CD4-positive, alpha-beta T cell (primary cell): ENCODE measurements around the gene SEPHS1. TPM values are rescaled to one million over a fixed set of nuclear protein-coding genes. Genes with fewer than 3 reads are reported as not detected.

Source experiments
- ATAC-seq: fragments of 200-7000 bp; cut with Tn5 transposase; one replicate; pipeline ENCODE4 v1.10.0; 2022; ENCODE audit warnings: mild to moderate bottlenecking; ENCODE audit not compliant: poor library complexity
- CTCF ChIA-PET: fragments of 350-600 bp; sonication (Branson Sonifier 250); formaldehyde crosslinking; loops from one replicate; lab custom pipeline; 2021; ENCODE audit warnings: antibody characterized with exemption, inconsistent platforms; lab: Charles Lee
- POLR2A ChIA-PET: fragments of 350-600 bp; sonication (Branson Sonifier 250); formaldehyde crosslinking; loops from one replicate; lab custom pipeline; 2021; ENCODE audit warnings: antibody characterized with exemption, inconsistent platforms; lab: Charles Lee
- DNase-seq, 14 experiments: peaks; one replicate each; pipeline ENCODE4 v3.0.0-alpha.2; 2013 to 2020; ENCODE audit warnings: mixed read lengths in 2 of 14
- H3K27ac ChIP-seq, 2 donors: one replicate each; pipeline versions ENCODE4 v1.5.1 to v1.7.0; 2013; ENCODE audit warnings: low read length in 2 of 2, low read depth in 1 of 2, mild to moderate bottlenecking in 1 of 2
- H3K27me3 ChIP-seq, 2 experiments: 1 replicate in 1 of 2; 2 replicates in 1 of 2; pipeline versions ENCODE4 v1.6.1 to v1.7.0; 2013; ENCODE audit warnings: low read length in 2 of 2, control low read depth in 1 of 2, mild to moderate bottlenecking in 1 of 2, moderate library complexity in 1 of 2; ENCODE audit not compliant: insufficient read depth in 2 of 2, control insufficient read depth in 1 of 2
- H3K36me3 ChIP-seq: one replicate; pipeline ENCODE4 v1.6.1; 2013; ENCODE audit warnings: low read length, control low read depth; ENCODE audit not compliant: insufficient read depth
- H3K4me1 ChIP-seq: one replicate; pipeline ENCODE4 v1.6.1; 2013; ENCODE audit warnings: low read length, control low read depth; ENCODE audit not compliant: insufficient read depth
- H3K4me3 ChIP-seq: one replicate; pipeline ENCODE4 v1.5.1; 2013; ENCODE audit warnings: mild to moderate bottlenecking, low read length, moderate library complexity
- H3K9me3 ChIP-seq, 2 experiments: 1 replicate in 1 of 2; 2 replicates in 1 of 2; pipeline versions ENCODE4 v1.6.1 to v1.7.0; 2013; ENCODE audit warnings: low read length in 2 of 2, mild to moderate bottlenecking in 2 of 2, control low read depth in 1 of 2, moderate library complexity in 1 of 2; ENCODE audit not compliant: control insufficient read depth in 1 of 2, insufficient read depth in 1 of 2
- H3K27ac Mint-ChIP-seq: one replicate; pipeline ENCODE4 v1.8.0; 2020; ENCODE audit warnings: mixed read lengths
- H3K27me3 Mint-ChIP-seq: one replicate; pipeline ENCODE4 v1.8.0; 2021; ENCODE audit warnings: mixed read lengths
- H3K36me3 Mint-ChIP-seq: one replicate; pipeline ENCODE4 v1.8.0; 2021; ENCODE audit warnings: low read depth, mixed read lengths
- H3K4me1 Mint-ChIP-seq: one replicate; pipeline ENCODE4 v1.8.0; 2021; ENCODE audit warnings: low read depth, mixed read lengths
- H3K4me3 Mint-ChIP-seq: one replicate; pipeline ENCODE4 v1.8.0; 2020; ENCODE audit warnings: mild to moderate bottlenecking, mixed read lengths
- H3K9me3 Mint-ChIP-seq: one replicate; pipeline ENCODE4 v1.8.0; 2020; ENCODE audit warnings: mixed read lengths
- intact Hi-C, 2 experiments: fragments of 100-400 bp; cut with DNase I in 1 of 2; cut with micrococcal nuclease in 1 of 2; formaldehyde crosslinking; loops; one replicate each; pipeline versions ENCODE4 v1.15.1 to v1.9.0; 2023 to 2025; cut with DNase I, micrococcal nuclease
- total RNA-seq, 174 experiments: library from RNA in 2 of 174; stranded (reverse) in 2 of 174; gene quantifications; one replicate each; pipeline ENCODE4 v1.2.3 and lab custom pipeline; 2021 to 2026
- TF ChIP-seq, protein P1 (sequence below): fragments of 200-600 bp; IDR thresholded peaks from one replicate; pipeline ENCODE4 v1.8.0; 2022; ENCODE audit warnings: antibody characterized with exemption, mild to moderate bottlenecking

The SEPHS1 gene
- total RNA-seq, 2 experiments from 2014 or later, result 13.1 to 17.9 TPM

DNA sequence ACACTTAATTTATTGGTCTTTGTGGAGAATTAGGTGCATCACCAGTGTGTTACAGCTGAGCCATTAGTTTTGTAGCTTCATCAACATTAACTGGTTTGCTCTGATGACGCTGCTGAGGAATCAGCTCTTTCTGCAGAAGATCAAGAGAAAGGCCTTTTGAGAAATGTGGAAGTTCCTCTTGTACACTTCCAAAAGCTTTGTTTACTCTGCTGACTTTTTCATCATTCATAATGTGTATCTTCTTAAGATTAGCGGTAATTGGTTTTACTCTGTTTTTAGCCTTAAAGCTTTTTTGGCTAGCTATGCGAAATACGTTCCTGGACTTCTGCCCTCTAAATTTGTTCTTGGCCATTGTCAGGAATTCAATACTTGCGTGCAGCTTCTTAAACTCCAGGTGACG is 40.0 kb downstream of the SEPHS1 start:
- POLR2A ChIA-PET, result interaction anchor here (0.6 kb wide), 1 partner anchor 978 kb away, joined by 3 read pairs; no protein-coding TSS in a partner anchor
- no peak for DNase-seq

DNA sequence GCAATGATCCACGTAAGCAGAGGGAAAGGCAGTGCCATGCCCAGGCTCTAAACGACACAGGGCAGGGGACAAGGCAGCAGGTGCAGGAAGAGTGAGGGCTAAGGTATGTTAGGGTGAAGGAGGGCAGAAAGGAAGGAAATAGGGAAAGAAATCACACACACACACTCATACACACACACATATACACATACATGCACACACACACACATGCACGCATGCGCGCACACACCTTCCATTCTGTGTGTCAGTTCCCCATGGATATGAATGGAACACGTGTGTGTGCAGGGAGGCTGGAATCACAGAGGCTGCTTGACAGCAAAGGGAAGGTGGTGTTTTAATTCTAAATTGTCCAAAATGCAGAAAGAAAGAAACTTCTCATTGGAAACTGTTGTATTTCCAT is 42.0 kb downstream of the SEPHS1 start:
- no peak overlapping the region for H3K27ac ChIP-seq
- TF ChIP-seq, protein P1, sequence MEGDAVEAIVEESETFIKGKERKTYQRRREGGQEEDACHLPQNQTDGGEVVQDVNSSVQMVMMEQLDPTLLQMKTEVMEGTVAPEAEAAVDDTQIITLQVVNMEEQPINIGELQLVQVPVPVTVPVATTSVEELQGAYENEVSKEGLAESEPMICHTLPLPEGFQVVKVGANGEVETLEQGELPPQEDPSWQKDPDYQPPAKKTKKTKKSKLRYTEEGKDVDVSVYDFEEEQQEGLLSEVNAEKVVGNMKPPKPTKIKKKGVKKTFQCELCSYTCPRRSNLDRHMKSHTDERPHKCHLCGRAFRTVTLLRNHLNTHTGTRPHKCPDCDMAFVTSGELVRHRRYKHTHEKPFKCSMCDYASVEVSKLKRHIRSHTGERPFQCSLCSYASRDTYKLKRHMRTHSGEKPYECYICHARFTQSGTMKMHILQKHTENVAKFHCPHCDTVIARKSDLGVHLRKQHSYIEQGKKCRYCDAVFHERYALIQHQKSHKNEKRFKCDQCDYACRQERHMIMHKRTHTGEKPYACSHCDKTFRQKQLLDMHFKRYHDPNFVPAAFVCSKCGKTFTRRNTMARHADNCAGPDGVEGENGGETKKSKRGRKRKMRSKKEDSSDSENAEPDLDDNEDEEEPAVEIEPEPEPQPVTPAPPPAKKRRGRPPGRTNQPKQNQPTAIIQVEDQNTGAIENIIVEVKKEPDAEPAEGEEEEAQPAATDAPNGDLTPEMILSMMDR, result no peak
- ChIA-PET CTCF (no interaction called here), POLR2A (no interaction called here)
- no peaks in the 10 kb centered on the region for H3K9me3 ChIP-seq
- no peak overlapping the region for H3K4me3 ChIP-seq
- Mint-ChIP-seq H3K36me3 (peaks cover 14% of the 10 kb centered on the region), H3K27ac (no peak overlapping the region), H3K4me1 (peaks cover 13% of the 10 kb centered on the region), H3K9me3 (no peaks in the 10 kb centered on the region), H3K27me3 (no peaks in the 10 kb centered on the region), H3K4me3 (no peak overlapping the region)
- no peak for DNase-seq
- H3K27me3 ChIP-seq, result no peaks in the 10 kb centered on the region
- ATAC-seq, result no peak
- peaks cover 17% of the 10 kb centered on the region for H3K4me1 ChIP-seq
- intact Hi-C loops, result no loop called here
- no peaks in the 10 kb centered on the region for H3K36me3 ChIP-seq

More for the DNA sequence above, 40.0 kb downstream of the SEPHS1 start:
- Mint-ChIP-seq H3K36me3 (peaks cover 6% of the 10 kb centered on the region), H3K9me3 (no peaks in the 10 kb centered on the region), H3K4me1 (no peaks in the 10 kb centered on the region), H3K27me3 (no peaks in the 10 kb centered on the region), H3K4me3 (no peak overlapping the region), H3K27ac (no peak overlapping the region)
- H3K27ac ChIP-seq, result no peak overlapping the region
- TF ChIP-seq, protein P1, result no peak
- no peaks in the 10 kb centered on the region for H3K27me3 ChIP-seq
- intact Hi-C loops, result no loop called here
- CTCF ChIA-PET, result no interaction called here
- peaks cover under 1% of the 10 kb centered on the region for H3K4me1 ChIP-seq
- no peak for ATAC-seq
- H3K9me3 ChIP-seq, result no peaks in the 10 kb centered on the region
- H3K4me3 ChIP-seq, result no peak overlapping the region
- H3K36me3 ChIP-seq, result no peaks in the 10 kb centered on the region

DNA sequence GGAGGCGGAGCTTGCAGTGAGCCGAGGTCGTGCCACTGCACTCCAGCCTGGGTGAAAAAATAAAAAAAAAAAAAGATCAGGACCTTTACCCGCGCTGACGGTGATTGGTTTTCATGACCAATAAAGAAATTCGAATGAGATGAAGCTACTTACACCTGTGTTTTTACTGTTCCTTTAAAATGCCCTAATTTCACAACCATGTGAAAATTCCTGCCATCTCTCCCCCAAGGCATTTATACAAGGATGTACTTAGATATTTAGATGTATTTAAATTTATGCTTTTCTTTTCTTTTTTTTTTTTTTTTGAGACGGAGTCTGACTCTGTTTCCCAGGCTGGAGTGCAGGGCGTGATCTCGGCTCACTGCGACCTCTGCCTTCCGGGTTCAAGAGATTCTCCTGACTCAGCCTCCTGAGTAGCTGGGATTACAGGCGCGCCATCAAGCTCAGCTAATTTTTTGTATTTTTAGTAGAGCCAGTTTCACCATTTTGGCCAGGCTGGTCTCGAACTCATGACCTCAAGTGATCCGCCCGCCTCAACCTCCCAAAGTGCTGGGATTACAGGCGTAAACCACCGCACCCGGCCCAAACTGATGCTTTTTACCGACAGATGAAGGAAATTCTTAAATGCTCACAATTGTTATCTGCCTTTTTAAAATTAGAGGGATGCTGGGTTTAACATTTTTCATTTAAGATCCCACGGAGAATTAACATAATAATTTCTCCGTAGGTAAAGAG is 45.1 kb downstream of the SEPHS1 start:
- Histone ChIP-seq H3K27ac (no peak overlapping the region), H3K36me3 (no peaks in the 10 kb centered on the region), H3K4me3 (peak overlapping the region; percentile 72), H3K4me1 (peaks cover 36% of the 10 kb centered on the region), H3K9me3 (no peaks in the 10 kb centered on the region), H3K27me3 (no peaks in the 10 kb centered on the region)
- Mint-ChIP-seq H3K27me3 (no peaks in the 10 kb centered on the region), H3K4me1 (peaks cover 24% of the 10 kb centered on the region), H3K9me3 (no peaks in the 10 kb centered on the region), H3K27ac (peak overlapping the region; percentile 94), H3K4me3 (peak overlapping the region; percentile 89), H3K36me3 (peaks cover 14% of the 10 kb centered on the region)
- DNase-seq (peak in 1 of 14 experiments; percentile 13), ATAC-seq (no peak)
- intact Hi-C loops, result loop anchor here (1.0 to 5.0 kb wide), 7 partner anchors 32 to 1236 kb away; partner anchors contain the start of genes MCM10 (in 2 of the 2), DHTKD1 (in 1 of the 2) and SEPHS1 (in 1 of the 2)
- CTCF ChIA-PET, result interaction anchor here (0.6 to 3.5 kb wide), 25 partner anchors 11 to 1648 kb away, joined by 3 to 40 read pairs (median 4); partner anchors contain the start of genes MCM10 and OPTN
- TF ChIP-seq, protein P1, result no peak
- POLR2A ChIA-PET, result interaction anchor here (0.6 to 6.8 kb wide), 23 partner anchors 7 to 1260 kb away, joined by 3 to 244 read pairs (median 7); partner anchors contain the start of genes CDC123, MCM10, NUDT5 and OPTN
